GM21526 (cell line): ENCODE measurements around the gene ZNF85.
A peak's percentile ranks its signal among the peaks of the same experiment; 100 is the strongest.
"Not testable (repeated sequence)": the region's sequence is repeated elsewhere in the genome, so short reads cannot be mapped to it uniquely, and the experiment has no call there.

Experiments used
- ATAC-seq: cut with Tn5 transposase; IDR thresholded peaks from one replicate; pipeline ENCODE4 v1.9.1; 2021; ENCODE audit warnings: moderate library complexity; ENCODE audit not compliant: unreplicated experiment, low FRiP score

Gene ZNF85

GRCh38 chr19:20923077-20923871 is at the start of gene ZNF85:
Gene ZNF85 (plus strand): TSS chr19:20923251. CDS start chr19:20923401, 150 bp downstream.
- ATAC-seq: peak; percentile 96

GRCh38 chr19:20879501-20879900 is 43.5 kb upstream of the ZNF85 start:
- ATAC-seq: no peak

DNA sequence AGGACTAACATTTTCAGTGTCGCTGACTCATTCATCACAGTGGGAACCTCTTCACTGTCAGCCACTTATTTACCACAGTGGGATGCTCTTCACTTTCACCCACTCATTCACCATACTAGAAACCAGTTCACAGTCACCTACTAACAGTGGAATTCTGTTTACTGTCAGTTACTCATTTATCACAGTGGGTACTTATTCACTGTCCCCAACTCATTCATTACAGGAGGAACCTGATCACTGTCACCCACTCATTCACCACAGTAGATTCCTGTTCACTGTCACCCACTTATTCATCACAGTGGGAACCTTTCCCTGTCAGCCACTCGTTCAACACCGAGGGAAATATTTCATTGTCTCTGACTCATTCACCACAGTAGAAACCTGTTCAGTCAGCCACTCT is 10.1 kb upstream of the ZNF85 start:
- no peak for ATAC-seq

GRCh38 chr19:20925481-20925880 is 2.4 kb downstream of the ZNF85 start:
- ATAC-seq: no peak

GRCh38 chr19:20926796-20927195 is 3.7 kb downstream of the ZNF85 start:
- no peak for ATAC-seq

DNA sequence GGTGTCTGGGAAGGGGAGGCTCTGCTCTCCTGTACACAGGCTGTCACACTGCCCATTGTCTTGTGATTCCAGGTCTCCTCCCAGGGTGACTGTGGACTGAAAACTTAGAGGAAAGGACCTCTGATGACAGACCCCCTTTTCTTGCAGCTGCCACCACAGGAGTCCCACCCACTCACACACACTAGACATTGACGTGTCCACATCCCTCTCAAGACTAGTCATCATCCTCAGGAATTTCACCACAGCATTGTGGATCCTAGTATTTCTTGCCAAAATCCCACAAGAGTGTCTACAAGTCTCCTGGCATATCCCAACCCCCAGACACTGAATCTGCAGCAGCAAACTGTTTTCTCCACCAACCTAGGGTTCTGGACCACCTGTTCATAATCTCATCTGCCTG is 5.3 kb downstream of the ZNF85 start:
- no peak for ATAC-seq

DNA sequence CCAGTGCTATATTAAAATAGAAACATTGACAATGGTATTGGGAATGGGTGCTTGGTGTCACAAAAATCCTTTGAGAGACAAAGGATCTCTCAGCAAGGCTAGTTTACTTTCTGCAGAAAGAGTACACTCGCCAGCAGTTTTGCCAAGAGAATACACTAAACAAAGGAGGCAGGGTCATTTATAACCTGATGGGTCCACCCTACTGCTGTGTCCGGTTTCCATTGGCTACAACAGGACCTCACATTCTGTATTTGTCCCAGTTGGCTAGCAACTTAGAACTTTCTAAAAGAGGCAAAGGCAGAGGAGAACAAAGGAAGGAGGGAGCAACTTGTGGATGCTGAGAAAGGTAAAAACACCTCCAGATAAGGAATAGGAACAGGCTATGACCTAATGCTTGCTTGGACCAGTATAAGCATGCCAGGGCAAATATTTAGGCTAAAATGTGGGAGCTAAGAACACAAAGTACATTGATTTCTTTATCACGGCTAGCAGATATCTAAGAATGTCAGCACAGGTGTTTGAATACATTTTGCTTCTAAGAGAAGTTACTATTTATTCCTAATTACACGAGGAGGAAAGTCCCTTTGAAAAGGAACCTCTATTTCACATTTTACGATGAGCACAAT is 13.4 kb downstream of the ZNF85 start:
- not testable (repeated sequence) for ATAC-seq

DNA sequence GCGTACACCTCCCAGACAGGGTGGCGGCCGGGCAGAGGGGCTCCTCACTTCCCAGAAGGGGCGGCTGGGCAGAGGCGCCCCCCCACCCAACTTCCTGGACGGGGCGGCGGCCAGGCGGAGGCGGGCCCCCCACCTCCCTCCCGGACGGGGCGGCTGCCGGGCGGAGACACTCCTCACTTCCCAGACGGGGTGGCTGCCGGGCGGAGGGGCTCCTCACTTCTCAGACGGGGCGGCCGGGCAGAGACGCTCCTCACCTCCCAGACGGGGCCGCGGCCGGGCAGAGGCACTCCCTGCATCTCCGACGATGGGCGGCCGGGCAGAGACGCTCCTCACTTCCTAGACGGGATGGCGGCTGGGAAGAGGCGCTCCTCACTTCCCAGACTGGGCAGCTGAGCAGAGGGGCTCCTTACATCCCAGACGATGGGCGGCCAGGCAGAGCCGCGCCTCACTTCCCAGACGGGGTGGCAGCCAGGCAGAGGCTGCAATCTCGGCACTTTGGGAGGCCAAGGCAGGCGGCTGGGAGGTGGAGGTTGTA is 29.6 kb downstream of the ZNF85 start:
- ATAC-seq: not testable (repeated sequence)

GRCh38 chr19:20964798-20965197 is 41.7 kb downstream of the ZNF85 start:
- no peak for ATAC-seq

- ATAC-seq: no peak
Observed at GRCh38 chr19:20968092-20968491, 45.0 kb downstream of the ZNF85 start.

- no peak for ATAC-seq
Observed at GRCh38 chr19:20969498-20969897, 46.4 kb downstream of the ZNF85 start.

GRCh38 chr19:20969898-20970297 is 46.8 kb downstream of the ZNF85 start:
- no peak for ATAC-seq

DNA sequence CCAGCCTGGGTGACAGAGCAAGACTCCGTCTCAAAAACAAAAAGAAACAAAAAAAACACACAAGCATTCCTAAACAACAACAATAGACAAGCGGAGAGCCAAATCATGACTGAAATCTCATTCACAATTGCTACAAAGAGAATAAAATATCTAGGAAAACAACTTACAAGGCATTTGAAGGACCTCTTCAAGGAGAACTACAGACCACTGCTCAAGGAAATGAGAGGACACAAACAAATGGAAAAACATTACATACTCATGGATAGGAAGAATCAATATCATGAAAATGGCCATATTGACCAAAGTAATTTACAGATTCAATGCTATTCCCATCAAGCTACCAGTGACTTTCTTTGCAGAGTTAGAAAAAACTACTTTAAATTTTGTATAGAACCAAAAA is 69.7 kb downstream of the ZNF85 start:
- ATAC-seq: not testable (repeated sequence)

DNA sequence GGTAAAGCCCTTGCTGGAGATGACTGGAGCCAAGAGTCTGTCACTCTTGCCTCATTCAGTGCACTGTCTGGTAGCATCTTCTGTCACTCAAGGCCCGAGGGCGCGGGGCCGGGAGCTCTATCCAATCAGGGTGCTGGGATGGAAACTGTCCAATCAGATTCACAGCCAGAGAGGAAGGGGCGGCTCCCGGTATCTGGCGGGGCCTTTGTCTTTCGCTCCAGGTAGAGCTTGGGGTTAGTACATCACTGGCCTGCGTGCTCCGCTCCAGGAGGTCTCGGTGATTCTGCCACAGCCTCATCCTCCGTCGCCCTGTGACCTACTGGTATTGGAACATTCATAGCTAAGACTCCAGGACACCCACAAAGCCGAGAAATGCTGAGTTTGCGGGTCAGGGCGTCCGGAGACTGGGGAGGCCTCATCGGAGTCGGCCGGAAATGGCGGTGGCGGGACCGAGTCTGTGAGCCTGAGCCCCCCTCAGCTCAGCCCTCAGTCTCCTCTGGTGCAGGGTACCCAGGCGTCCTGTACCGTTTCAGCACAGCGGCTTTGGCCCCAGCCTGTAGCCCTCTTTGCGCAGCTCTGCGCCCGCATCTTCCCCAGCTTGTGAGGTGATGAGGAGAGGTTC is 76.8 kb downstream of the ZNF85 start:
- ATAC-seq: peak; percentile 97
